ENCODE results near the gene XRCC4.

XRCC4 gene

GRCh38 chr5:83265318-83265717, 188.0 kb downstream of the XRCC4 start:
- no peak for DNase-seq (ENCODE audit: low read depth in 2 of 3, low spot score in 1 of 3)

- no peak for DNase-seq (ENCODE audit: low read depth in 2 of 3, low spot score in 1 of 3)
Observed at GRCh38 chr5:83270311-83270710, 193.0 kb downstream of the XRCC4 start.

GRCh38 chr5:83277154-83277553, 199.8 kb downstream of the XRCC4 start:
- no peak for DNase-seq (ENCODE audit: low read depth in 2 of 3, low spot score in 1 of 3)

- no peak for DNase-seq (ENCODE audit: low read depth in 2 of 3, low spot score in 1 of 3)
Observed at GRCh38 chr5:83277953-83278352, 200.6 kb downstream of the XRCC4 start.

- DNase-seq (ENCODE audit: low read depth in 2 of 3, low spot score in 1 of 3): no peak
Observed at GRCh38 chr5:83281176-83281575, 203.8 kb downstream of the XRCC4 start.

- DNase-seq (ENCODE audit: low read depth in 2 of 3, low spot score in 1 of 3): no peak
Observed at GRCh38 chr5:83281658-83282057, 204.3 kb downstream of the XRCC4 start.

- no peak for DNase-seq (ENCODE audit: low read depth in 2 of 3, low spot score in 1 of 3)
Observed at GRCh38 chr5:83283761-83284160, 206.4 kb downstream of the XRCC4 start.

- no peak for DNase-seq (ENCODE audit: low read depth in 2 of 3, low spot score in 1 of 3)
Observed at GRCh38 chr5:83285661-83286398, 208.5 kb downstream of the XRCC4 start.

GRCh38 chr5:83294246-83294645, 216.9 kb downstream of the XRCC4 start:
- DNase-seq (ENCODE audit: low read depth in 2 of 3, low spot score in 1 of 3): no peak

GRCh38 chr5:83299353-83299752, 222.0 kb downstream of the XRCC4 start:
- no peak for DNase-seq (ENCODE audit: low read depth in 2 of 3, low spot score in 1 of 3)

GRCh38 chr5:83306572-83307241, 229.4 kb downstream of the XRCC4 start:
- DNase-seq (ENCODE audit: low read depth in 2 of 3, low spot score in 1 of 3): peak; percentile 1 to 5 (median 2)

- DNase-seq (ENCODE audit: low read depth in 2 of 3, low spot score in 1 of 3): no peak
Observed at GRCh38 chr5:83312663-83313062, 235.3 kb downstream of the XRCC4 start.

GRCh38 chr5:83313436-83313835, 236.1 kb downstream of the XRCC4 start:
- DNase-seq (ENCODE audit: low read depth in 2 of 3, low spot score in 1 of 3): no peak

GRCh38 chr5:83321483-83322055, 244.2 kb downstream of the XRCC4 start:
- no peak for DNase-seq (ENCODE audit: low read depth in 2 of 3, low spot score in 1 of 3)

- no peak for DNase-seq (ENCODE audit: low read depth in 2 of 3, low spot score in 1 of 3)
Observed at GRCh38 chr5:83322273-83322924, 245.1 kb downstream of the XRCC4 start.

GRCh38 chr5:83323557-83324180, 246.3 kb downstream of the XRCC4 start:
- no peak for DNase-seq (ENCODE audit: low read depth in 2 of 3, low spot score in 1 of 3)

- no peak for DNase-seq (ENCODE audit: low read depth in 2 of 3, low spot score in 1 of 3)
Observed at GRCh38 chr5:83331842-83332241, 254.5 kb downstream of the XRCC4 start.

GRCh38 chr5:83337453-83338035, 260.2 kb downstream of the XRCC4 start:
- DNase-seq (ENCODE audit: low read depth in 2 of 3, low spot score in 1 of 3): no peak

GRCh38 chr5:83340511-83340918, 263.2 kb downstream of the XRCC4 start:
- no peak for DNase-seq (ENCODE audit: low read depth in 2 of 3, low spot score in 1 of 3)

- no peak for DNase-seq (ENCODE audit: low read depth in 2 of 3, low spot score in 1 of 3)
Observed at GRCh38 chr5:83341815-83342334, 264.5 kb downstream of the XRCC4 start.

- DNase-seq (ENCODE audit: low read depth in 2 of 3, low spot score in 1 of 3): no peak
Observed at GRCh38 chr5:83342465-83342864, 265.1 kb downstream of the XRCC4 start.
